ENCODE data around the gene TATDN2.

GRCh38 chr3:10273702-10274305, 25.5 kb downstream of the TATDN2 start:
- no peak for TF ChIP-seq CTCF (conservative IDR thresholded peaks at IDR 0.05; ENCODE audit: low read length)
- no peak for TF ChIP-seq EZH2phosphoT487 (IDR thresholded peaks at IDR 0.05; ENCODE audit: borderline replicate concordance)

All from Loucy (cell line).